ENCODE results near the gene ANAPC13.

GRCh38 chr3:134437211-134437752 lies 48.5 kb downstream of the ANAPC13 start:
- TF ChIP-seq CTCF (IDR thresholded peaks at IDR 0.05), result no peak
- no peak for TF ChIP-seq EP300 (IDR thresholded peaks at IDR 0.05)
- no peak for TF ChIP-seq POLR2A (IDR thresholded peaks at IDR 0.05)
- TF ChIP-seq POLR2AphosphoS5 (IDR thresholded peaks at IDR 0.05), result no peak
